ENCODE results near the gene DHX40.

DNA sequence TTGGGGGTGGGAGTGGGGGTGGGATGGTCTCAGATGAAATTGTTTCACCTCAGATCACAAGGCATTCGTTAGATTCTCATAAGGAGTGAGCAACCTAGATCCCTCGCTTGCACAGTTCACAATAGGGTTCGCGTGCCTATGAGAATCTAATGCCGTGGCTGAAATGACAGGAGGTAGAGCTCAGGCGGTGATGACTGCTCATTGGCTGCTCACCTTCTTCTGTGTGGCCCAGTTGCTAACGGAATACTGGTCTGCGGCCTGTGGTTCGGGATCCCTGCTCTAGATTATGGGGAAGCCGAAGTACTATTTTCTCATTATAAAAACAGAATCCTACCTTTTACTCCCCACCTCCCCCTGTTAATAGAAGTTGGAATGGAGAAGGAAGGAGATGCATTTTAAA lies 73.1 kb downstream of the DHX40 start:
- TF ChIP-seq, protein P1, sequence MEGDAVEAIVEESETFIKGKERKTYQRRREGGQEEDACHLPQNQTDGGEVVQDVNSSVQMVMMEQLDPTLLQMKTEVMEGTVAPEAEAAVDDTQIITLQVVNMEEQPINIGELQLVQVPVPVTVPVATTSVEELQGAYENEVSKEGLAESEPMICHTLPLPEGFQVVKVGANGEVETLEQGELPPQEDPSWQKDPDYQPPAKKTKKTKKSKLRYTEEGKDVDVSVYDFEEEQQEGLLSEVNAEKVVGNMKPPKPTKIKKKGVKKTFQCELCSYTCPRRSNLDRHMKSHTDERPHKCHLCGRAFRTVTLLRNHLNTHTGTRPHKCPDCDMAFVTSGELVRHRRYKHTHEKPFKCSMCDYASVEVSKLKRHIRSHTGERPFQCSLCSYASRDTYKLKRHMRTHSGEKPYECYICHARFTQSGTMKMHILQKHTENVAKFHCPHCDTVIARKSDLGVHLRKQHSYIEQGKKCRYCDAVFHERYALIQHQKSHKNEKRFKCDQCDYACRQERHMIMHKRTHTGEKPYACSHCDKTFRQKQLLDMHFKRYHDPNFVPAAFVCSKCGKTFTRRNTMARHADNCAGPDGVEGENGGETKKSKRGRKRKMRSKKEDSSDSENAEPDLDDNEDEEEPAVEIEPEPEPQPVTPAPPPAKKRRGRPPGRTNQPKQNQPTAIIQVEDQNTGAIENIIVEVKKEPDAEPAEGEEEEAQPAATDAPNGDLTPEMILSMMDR (IDR thresholded peaks at IDR 0.05; ENCODE audit: insufficient read depth, low read length) = no peak
- TF ChIP-seq, protein P2, sequence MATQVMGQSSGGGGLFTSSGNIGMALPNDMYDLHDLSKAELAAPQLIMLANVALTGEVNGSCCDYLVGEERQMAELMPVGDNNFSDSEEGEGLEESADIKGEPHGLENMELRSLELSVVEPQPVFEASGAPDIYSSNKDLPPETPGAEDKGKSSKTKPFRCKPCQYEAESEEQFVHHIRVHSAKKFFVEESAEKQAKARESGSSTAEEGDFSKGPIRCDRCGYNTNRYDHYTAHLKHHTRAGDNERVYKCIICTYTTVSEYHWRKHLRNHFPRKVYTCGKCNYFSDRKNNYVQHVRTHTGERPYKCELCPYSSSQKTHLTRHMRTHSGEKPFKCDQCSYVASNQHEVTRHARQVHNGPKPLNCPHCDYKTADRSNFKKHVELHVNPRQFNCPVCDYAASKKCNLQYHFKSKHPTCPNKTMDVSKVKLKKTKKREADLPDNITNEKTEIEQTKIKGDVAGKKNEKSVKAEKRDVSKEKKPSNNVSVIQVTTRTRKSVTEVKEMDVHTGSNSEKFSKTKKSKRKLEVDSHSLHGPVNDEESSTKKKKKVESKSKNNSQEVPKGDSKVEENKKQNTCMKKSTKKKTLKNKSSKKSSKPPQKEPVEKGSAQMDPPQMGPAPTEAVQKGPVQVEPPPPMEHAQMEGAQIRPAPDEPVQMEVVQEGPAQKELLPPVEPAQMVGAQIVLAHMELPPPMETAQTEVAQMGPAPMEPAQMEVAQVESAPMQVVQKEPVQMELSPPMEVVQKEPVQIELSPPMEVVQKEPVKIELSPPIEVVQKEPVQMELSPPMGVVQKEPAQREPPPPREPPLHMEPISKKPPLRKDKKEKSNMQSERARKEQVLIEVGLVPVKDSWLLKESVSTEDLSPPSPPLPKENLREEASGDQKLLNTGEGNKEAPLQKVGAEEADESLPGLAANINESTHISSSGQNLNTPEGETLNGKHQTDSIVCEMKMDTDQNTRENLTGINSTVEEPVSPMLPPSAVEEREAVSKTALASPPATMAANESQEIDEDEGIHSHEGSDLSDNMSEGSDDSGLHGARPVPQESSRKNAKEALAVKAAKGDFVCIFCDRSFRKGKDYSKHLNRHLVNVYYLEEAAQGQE (IDR thresholded peaks at IDR 0.05; ENCODE audit: insufficient replicate concordance, low read depth) = no peak
- TF ChIP-seq POLR2AphosphoS5 (IDR thresholded peaks at IDR 0.05; ENCODE audit: low read depth) (no peak), GABPA (IDR thresholded peaks at IDR 0.05; ENCODE audit: low read depth) (no peak)

Data from HL-60 (cell line).